Sigmoid colon (tissue), 4 donors: ENCODE measurements around the gene ANXA5.

ENCODE experiments used
- CTCF ChIP-seq, 4 experiments: fragments of 450-650 bp in 3 of 4; fragments of 200-600 bp in 1 of 4; IDR thresholded peaks; one replicate each; pipeline ENCODE4 v1.5.1; 2016 to 2019; ENCODE audit warnings: antibody characterized with exemption in 4 of 4, mild to moderate bottlenecking in 3 of 4, moderate library complexity in 2 of 4
- EP300 ChIP-seq, 4 donors: sonication (generic); formaldehyde crosslinking; IDR thresholded peaks; one replicate each; pipeline ENCODE4 v1.6.1; 2017; ENCODE audit warnings: antibody characterized with exemption in 4 of 4
- POLR2A ChIP-seq, 2 donors: fragments of 450-650 bp; IDR thresholded peaks; one replicate each; pipeline ENCODE4 v1.6.1; 2016; ENCODE audit warnings: antibody characterized with exemption in 2 of 2, mild to moderate bottlenecking in 2 of 2, moderate library complexity in 2 of 2
- POLR2AphosphoS5 ChIP-seq, 4 donors: sonication (generic); formaldehyde crosslinking; IDR thresholded peaks; one replicate each; pipeline ENCODE4 v1.6.1; 2017; ENCODE audit warnings: antibody characterized with exemption in 4 of 4

- TF ChIP-seq POLR2AphosphoS5 (IDR thresholded peaks at IDR 0.05) = no peak
- no peak for TF ChIP-seq CTCF (IDR thresholded peaks at IDR 0.05)
- no peak for TF ChIP-seq EP300 (IDR thresholded peaks at IDR 0.05)
- no peak for TF ChIP-seq POLR2A (IDR thresholded peaks at IDR 0.05)
Measured at GRCh38 chr4:121737846-121738554, 41.2 kb upstream of the ANXA5 start.
